Neural progenitor cell (in vitro differentiated cells): Measurements from ENCODE around the gene SRSF8.

Experiments used
- EZH2 ChIP-seq: fragments of 200-600 bp; sonication (generic); IDR thresholded peaks from 2 replicates; pipeline ENCODE4 v1.6.1; 2017; ENCODE audit warnings: antibody characterized with exemption, mild to moderate bottlenecking, moderate library complexity
- EZH2phosphoT487 ChIP-seq: fragments of 200-600 bp; sonication (generic); IDR thresholded peaks from 2 replicates; pipeline ENCODE4 v1.6.1; 2017; ENCODE audit warnings: antibody characterized with exemption
- TF ChIP-seq, protein P1 (sequence below): fragments of 200-600 bp; sonication (generic); IDR thresholded peaks from 2 replicates; pipeline ENCODE4 v1.5.1; 2017; ENCODE audit warnings: antibody characterized with exemption, mild to moderate bottlenecking

DNA sequence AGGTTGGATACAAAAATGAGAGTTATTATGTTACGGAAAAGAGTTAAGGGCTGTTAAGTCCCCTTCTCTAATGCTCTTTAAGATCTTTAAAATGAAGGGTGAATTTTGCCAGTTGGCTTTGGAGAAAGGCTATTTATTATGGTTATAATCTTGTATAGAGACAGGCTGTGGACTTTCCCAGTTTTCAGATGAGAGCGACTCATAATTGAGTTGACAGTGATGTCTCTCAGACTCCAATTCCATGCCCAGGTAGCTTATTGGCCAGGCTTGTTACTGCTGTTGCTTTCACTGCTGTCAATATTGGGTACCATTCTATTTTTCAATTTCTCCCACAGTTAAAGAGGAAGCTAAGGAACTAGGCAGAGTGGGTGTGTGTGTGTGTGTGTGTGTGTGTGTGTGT lies 36.0 kb downstream of the SRSF8 start:
- TF ChIP-seq, protein P1, sequence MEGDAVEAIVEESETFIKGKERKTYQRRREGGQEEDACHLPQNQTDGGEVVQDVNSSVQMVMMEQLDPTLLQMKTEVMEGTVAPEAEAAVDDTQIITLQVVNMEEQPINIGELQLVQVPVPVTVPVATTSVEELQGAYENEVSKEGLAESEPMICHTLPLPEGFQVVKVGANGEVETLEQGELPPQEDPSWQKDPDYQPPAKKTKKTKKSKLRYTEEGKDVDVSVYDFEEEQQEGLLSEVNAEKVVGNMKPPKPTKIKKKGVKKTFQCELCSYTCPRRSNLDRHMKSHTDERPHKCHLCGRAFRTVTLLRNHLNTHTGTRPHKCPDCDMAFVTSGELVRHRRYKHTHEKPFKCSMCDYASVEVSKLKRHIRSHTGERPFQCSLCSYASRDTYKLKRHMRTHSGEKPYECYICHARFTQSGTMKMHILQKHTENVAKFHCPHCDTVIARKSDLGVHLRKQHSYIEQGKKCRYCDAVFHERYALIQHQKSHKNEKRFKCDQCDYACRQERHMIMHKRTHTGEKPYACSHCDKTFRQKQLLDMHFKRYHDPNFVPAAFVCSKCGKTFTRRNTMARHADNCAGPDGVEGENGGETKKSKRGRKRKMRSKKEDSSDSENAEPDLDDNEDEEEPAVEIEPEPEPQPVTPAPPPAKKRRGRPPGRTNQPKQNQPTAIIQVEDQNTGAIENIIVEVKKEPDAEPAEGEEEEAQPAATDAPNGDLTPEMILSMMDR: no peak
- TF ChIP-seq EZH2 (no peak), EZH2phosphoT487 (no peak)
